Measurements from ENCODE around the gene PGD.

DNA sequence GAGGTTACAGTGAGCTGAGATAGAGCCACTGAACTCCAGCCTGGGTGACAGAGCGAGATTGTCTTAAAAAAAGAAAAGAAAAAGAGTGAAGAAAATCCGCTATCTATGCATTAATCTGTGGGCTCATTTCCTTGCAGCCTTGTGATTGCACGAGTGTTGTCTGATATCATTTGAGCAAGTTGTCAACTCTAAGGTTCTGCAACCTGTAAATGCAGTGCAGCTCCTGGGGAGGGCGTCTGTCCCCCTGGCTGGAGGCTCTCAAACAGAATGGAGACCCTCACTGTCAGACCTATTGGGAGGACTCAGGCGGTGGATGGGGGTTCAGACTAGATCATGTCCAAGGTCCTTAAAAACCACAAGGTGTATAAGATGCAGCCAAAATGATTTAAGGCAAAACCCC lies 57.2 kb downstream of the PGD start:
- TF ChIP-seq POLR2A (IDR thresholded peaks at IDR 0.05): no peak
- TF ChIP-seq, protein P1, sequence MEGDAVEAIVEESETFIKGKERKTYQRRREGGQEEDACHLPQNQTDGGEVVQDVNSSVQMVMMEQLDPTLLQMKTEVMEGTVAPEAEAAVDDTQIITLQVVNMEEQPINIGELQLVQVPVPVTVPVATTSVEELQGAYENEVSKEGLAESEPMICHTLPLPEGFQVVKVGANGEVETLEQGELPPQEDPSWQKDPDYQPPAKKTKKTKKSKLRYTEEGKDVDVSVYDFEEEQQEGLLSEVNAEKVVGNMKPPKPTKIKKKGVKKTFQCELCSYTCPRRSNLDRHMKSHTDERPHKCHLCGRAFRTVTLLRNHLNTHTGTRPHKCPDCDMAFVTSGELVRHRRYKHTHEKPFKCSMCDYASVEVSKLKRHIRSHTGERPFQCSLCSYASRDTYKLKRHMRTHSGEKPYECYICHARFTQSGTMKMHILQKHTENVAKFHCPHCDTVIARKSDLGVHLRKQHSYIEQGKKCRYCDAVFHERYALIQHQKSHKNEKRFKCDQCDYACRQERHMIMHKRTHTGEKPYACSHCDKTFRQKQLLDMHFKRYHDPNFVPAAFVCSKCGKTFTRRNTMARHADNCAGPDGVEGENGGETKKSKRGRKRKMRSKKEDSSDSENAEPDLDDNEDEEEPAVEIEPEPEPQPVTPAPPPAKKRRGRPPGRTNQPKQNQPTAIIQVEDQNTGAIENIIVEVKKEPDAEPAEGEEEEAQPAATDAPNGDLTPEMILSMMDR (IDR thresholded peaks at IDR 0.05): no peak

All from uterus (tissue), 2 donors.